Measurements from ENCODE around the gene ASPSCR1.

Gene ASPSCR1

GRCh38 chr17:81977211-81977808 lies at the start of gene ASPSCR1:
ASPSCR1 (plus strand) TSS chr17:81977629; CDS start chr17:81977647, 18 bp downstream.
- peak; percentile 93 for DNase-seq (ENCODE audit: low read depth)
- peak within 1 kb of the TSS; percentile 81 for H3K4me3 ChIP-seq (replicated peaks; ENCODE audit: low read depth, low read length)
- TF ChIP-seq CTCF (IDR thresholded peaks at IDR 0.05; ENCODE audit: low read length, missing control alignments) = no peak

- peak; percentile 0 for TF ChIP-seq CTCF (IDR thresholded peaks at IDR 0.05; ENCODE audit: low read length, missing control alignments)
- peak; percentile 95 for DNase-seq (ENCODE audit: low read depth)
- H3K4me3 ChIP-seq (replicated peaks; ENCODE audit: low read depth, low read length) = peak within 1 kb of the TSS; percentile 85
Measured at GRCh38 chr17:81927653-81928543, 49.5 kb upstream of the ASPSCR1 start, which contains the start of gene MAFG. MAFG (minus strand) TSS chr17:81927735; CDS start chr17:81923185, 4,550 bp downstream.

- DNase-seq (ENCODE audit: low read depth) = no peak
- TF ChIP-seq CTCF (IDR thresholded peaks at IDR 0.05; ENCODE audit: low read length, missing control alignments) = no peak
- peak overlapping the region; percentile 85 for H3K4me3 ChIP-seq (replicated peaks; ENCODE audit: low read depth, low read length)
Measured at GRCh38 chr17:81928544-81929252, 48.7 kb upstream of the ASPSCR1 start.

GRCh38 chr17:81929253-81930141 lies 47.9 kb upstream of the ASPSCR1 start:
- no peak for DNase-seq (ENCODE audit: low read depth)
- TF ChIP-seq CTCF (IDR thresholded peaks at IDR 0.05; ENCODE audit: low read length, missing control alignments) = no peak
- no peak overlapping the region for H3K4me3 ChIP-seq (replicated peaks; ENCODE audit: low read depth, low read length)

- no peak for DNase-seq (ENCODE audit: low read depth)
- no peak for TF ChIP-seq CTCF (IDR thresholded peaks at IDR 0.05; ENCODE audit: low read length, missing control alignments)
- no peak overlapping the region for H3K4me3 ChIP-seq (replicated peaks; ENCODE audit: low read depth, low read length)
Measured at GRCh38 chr17:81930142-81931125, 47.0 kb upstream of the ASPSCR1 start.
